ENCODE results near the gene MET. TPM values are rescaled to one million over a fixed set of nuclear protein-coding genes. Genes with fewer than 3 reads are reported as not detected.
"Not testable (repeated sequence)": the region's sequence is repeated elsewhere in the genome, so short reads cannot be mapped to it uniquely, and the experiment has no call there.

MET gene
- total RNA-seq, 1 donor from 2014 or later, result 15.2 TPM

DNA sequence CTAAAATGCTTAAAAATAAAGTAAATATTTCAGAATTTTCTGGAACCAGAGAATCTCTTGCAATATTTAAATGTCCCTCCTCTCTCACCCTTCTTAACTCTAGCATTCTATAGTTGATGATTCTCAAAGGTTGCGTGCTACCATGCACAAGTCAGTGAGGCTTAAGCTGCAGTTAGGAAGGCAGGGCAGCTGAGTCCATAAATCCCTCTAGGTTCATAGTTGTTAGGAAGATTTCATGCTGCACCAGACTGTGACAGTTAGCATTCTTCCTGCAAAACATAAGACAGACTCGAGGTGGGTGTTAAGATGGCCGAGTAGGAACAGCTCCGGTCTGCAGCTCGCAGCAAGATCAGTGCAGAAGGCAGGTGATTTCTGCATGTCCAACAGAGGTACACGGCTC is 70.6 kb downstream of the MET start:
- TF ChIP-seq POLR2A (IDR thresholded peaks at IDR 0.05), result no peak
- TF ChIP-seq, protein P1, sequence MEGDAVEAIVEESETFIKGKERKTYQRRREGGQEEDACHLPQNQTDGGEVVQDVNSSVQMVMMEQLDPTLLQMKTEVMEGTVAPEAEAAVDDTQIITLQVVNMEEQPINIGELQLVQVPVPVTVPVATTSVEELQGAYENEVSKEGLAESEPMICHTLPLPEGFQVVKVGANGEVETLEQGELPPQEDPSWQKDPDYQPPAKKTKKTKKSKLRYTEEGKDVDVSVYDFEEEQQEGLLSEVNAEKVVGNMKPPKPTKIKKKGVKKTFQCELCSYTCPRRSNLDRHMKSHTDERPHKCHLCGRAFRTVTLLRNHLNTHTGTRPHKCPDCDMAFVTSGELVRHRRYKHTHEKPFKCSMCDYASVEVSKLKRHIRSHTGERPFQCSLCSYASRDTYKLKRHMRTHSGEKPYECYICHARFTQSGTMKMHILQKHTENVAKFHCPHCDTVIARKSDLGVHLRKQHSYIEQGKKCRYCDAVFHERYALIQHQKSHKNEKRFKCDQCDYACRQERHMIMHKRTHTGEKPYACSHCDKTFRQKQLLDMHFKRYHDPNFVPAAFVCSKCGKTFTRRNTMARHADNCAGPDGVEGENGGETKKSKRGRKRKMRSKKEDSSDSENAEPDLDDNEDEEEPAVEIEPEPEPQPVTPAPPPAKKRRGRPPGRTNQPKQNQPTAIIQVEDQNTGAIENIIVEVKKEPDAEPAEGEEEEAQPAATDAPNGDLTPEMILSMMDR (IDR thresholded peaks at IDR 0.05), result no peak
- no peak for TF ChIP-seq POLR2AphosphoS5 (IDR thresholded peaks at IDR 0.05; ENCODE audit: insufficient read depth in 1 of 2, low read depth in 1 of 2)
- no peaks in the 10 kb centered on the region for H3K36me3 ChIP-seq
- intact Hi-C loops (cut with DNase I), result no loop called here
- no peak overlapping the region for H3K4me3 ChIP-seq
- no peaks in the 10 kb centered on the region for H3K9me3 ChIP-seq
- no peaks in the 10 kb centered on the region for H3K4me1 ChIP-seq
- H3K27ac ChIP-seq, result no peak overlapping the region
- no peak for DNase-seq (ENCODE audit: extremely low spot score in 2 of 2)
- no peaks in the 10 kb centered on the region for H3K27me3 ChIP-seq

DNA sequence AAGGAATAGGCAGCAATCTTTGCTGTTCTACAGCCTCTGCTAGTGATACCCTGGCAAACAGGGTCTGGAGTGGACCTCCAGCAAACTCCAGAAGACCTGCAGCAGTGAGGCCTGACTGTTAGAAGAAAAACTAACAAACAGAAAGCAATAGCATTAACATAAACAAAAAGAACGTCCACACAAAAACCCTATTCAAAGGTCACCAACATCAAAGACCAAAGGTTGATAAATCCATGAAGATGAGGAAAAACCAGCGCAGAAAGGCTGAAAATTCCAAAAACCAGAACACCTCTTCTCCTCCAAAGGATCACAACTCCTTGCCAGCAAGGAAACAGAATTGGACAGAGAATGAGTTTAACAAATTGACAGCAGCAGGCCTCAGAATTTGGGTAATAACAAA is 71.8 kb downstream of the MET start:
- H3K9me3 ChIP-seq; H3K36me3 ChIP-seq; DNase-seq (ENCODE audit: extremely low spot score in 2 of 2); H3K4me1 ChIP-seq; H3K27ac ChIP-seq; H3K4me3 ChIP-seq; H3K27me3 ChIP-seq; intact Hi-C loops (cut with DNase I): not testable (repeated sequence)

DNA sequence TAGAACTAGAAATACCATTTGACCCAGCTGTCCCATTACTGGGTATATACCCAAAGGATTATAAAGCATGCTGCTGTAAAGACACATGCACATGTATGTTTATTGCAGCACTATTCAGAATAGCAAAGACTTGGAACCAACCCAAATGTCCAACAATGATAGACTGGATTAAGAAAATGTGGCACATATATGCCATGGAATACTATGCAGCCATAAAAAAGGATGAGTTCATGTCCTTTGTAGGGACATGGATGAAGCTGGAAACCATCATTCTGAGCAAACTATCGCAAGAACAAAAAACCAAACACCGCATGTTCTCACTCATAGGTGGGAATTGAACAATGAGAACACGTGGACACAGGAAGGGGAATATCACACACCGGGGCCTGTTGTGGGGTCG is 74.4 kb downstream of the MET start:
- H3K27me3 ChIP-seq; intact Hi-C loops (cut with DNase I); H3K4me3 ChIP-seq; H3K4me1 ChIP-seq; H3K27ac ChIP-seq; H3K36me3 ChIP-seq; H3K9me3 ChIP-seq; DNase-seq (ENCODE audit: extremely low spot score in 2 of 2): not testable (repeated sequence)

DNA sequence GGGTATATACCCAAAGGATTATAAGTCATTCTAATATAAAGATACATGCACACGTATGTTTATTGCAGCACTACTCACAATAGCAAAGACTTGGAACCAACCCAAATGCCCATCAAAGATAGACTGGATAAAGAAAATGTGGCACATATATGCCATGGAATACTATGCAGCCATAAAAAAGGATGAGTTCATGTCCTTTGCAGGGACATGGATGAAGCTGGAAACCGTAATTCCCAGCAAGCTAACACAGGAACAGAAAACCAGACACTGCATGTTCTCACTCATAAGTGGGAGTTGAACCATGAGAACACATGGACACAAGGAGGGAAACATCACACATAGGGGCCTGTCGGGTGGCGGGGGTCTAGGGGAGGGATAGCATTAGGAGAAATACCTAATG is 79.1 kb downstream of the MET start:
- H3K27ac ChIP-seq; H3K36me3 ChIP-seq; DNase-seq (ENCODE audit: extremely low spot score in 2 of 2); intact Hi-C loops (cut with DNase I); H3K27me3 ChIP-seq; H3K9me3 ChIP-seq; H3K4me3 ChIP-seq; H3K4me1 ChIP-seq: not testable (repeated sequence)

DNA sequence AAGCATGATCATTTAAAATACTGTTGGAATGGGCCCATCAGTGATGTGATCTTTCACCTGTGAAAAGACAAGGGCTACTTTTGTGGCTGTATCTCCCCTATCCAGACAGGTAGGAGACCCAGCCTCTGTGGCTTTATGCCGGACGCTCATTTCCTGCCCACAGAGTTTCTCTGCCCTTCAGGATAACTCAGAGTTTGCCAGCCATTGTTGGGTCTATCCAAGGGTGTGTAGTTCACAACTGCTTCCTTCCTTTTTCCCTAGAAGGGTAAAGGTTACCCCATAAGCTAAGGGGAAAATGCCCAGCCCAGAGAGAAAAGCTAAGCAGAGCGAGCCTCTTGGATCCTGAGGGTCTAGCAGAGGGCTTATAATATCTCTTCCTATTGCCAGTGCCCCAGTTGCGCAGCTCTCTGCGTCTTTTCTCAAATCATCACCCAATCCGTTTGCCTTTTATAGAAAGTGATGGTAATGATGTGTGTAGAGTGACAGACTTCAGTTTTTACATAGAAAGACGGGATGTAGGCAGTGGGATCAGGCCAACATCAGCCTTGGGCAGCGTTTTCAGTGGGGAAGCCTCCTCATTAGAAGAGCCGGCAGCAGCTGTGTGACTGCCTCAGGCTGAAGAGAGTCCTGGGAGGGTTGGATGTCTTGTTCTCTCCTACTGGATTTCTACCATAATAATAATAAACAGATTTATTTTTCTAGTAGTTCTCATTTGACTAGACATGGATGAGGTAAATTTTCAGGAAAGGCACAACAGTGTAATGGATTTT is 80.5 kb downstream of the MET start:
- H3K4me3 ChIP-seq, result no peak overlapping the region
- no peaks in the 10 kb centered on the region for H3K36me3 ChIP-seq
- DNase-seq (ENCODE audit: extremely low spot score in 2 of 2), result no peak
- H3K9me3 ChIP-seq, result no peaks in the 10 kb centered on the region
- H3K27ac ChIP-seq, result no peak overlapping the region
- no peaks in the 10 kb centered on the region for H3K27me3 ChIP-seq
- TF ChIP-seq, protein P1 (IDR thresholded peaks at IDR 0.05), result no peak
- TF ChIP-seq POLR2A (IDR thresholded peaks at IDR 0.05) (no peak), POLR2AphosphoS5 (IDR thresholded peaks at IDR 0.05; ENCODE audit: insufficient read depth in 1 of 2, low read depth in 1 of 2) (no peak)
- no peaks in the 10 kb centered on the region for H3K4me1 ChIP-seq
- intact Hi-C loops (cut with DNase I), result no loop called here

DNA sequence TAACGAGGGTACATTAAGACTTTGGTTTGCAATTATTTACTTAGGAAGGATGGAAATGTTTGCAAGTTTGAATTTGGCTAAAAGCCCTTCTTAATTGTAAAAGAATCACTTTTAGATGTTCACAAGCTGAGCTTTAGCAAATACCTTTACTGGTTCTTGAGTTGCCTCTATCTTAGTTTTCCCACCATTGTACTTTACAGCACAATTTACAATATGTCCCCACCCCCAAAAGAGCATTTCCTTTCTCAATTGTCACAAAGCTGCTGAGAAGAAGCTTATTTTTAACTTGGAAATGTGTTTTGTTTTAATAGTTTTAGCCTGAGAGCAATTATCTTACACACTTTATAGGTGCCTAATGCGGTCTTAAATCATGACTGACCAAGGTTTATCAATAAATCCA is 81.1 kb downstream of the MET start:
- TF ChIP-seq POLR2AphosphoS5 (IDR thresholded peaks at IDR 0.05; ENCODE audit: insufficient read depth in 1 of 2, low read depth in 1 of 2), result no peak
- TF ChIP-seq, protein P1 (IDR thresholded peaks at IDR 0.05), result no peak
- no peak for TF ChIP-seq POLR2A (IDR thresholded peaks at IDR 0.05)
- Histone ChIP-seq H3K27ac (no peak overlapping the region), H3K36me3 (no peaks in the 10 kb centered on the region), H3K27me3 (no peaks in the 10 kb centered on the region), H3K4me3 (no peak overlapping the region), H3K9me3 (no peaks in the 10 kb centered on the region), H3K4me1 (no peaks in the 10 kb centered on the region)
- intact Hi-C loops (cut with DNase I), result no loop called here
- no peak for DNase-seq (ENCODE audit: extremely low spot score in 2 of 2)
